Limb (tissue), 2 donors: Measurements from ENCODE around the gene KCNJ11.
"Not testable (repeated sequence)": the region's sequence is repeated elsewhere in the genome, so short reads cannot be mapped to it uniquely, and the experiment has no call there.

Experiments
- DNase-seq, 2 donors: peaks; one replicate each; pipeline ENCODE4 v3.0.0-alpha.2; 2016; ENCODE audit errors: extremely low spot score in 2 of 2

KCNJ11 gene

GRCh38 chr11:17388609-17389210 lies at the start of gene KCNJ11:
Gene KCNJ11 (minus strand): TSS chr11:17388659. CDS start chr11:17388091, 568 bp downstream.
- no peak for DNase-seq

- DNase-seq, result no peak
Observed at GRCh38 chr11:17437366-17437765, 48.9 kb upstream of the KCNJ11 start.

GRCh38 chr11:17434108-17434507 lies 45.6 kb upstream of the KCNJ11 start:
- no peak for DNase-seq

GRCh38 chr11:17432002-17432401 lies 43.5 kb upstream of the KCNJ11 start:
- peak; percentile 48 to 50 for DNase-seq

GRCh38 chr11:17431139-17431538 lies 42.7 kb upstream of the KCNJ11 start:
- DNase-seq, result no peak

- DNase-seq, result no peak
Observed at GRCh38 chr11:17430616-17431015, 42.2 kb upstream of the KCNJ11 start.

- no peak for DNase-seq
Observed at GRCh38 chr11:17428925-17429324, 40.5 kb upstream of the KCNJ11 start.

- no peak for DNase-seq
Observed at GRCh38 chr11:17428261-17428660, 39.8 kb upstream of the KCNJ11 start.

- not testable (repeated sequence) for DNase-seq
Observed at GRCh38 chr11:17426233-17426632, 37.8 kb upstream of the KCNJ11 start.

GRCh38 chr11:17423533-17424310 lies 35.3 kb upstream of the KCNJ11 start:
- DNase-seq, result no peak

GRCh38 chr11:17421781-17422180 lies 33.3 kb upstream of the KCNJ11 start:
- no peak for DNase-seq

GRCh38 chr11:17418444-17419081 lies 30.1 kb upstream of the KCNJ11 start:
- DNase-seq, result no peak

- DNase-seq, result no peak
Observed at GRCh38 chr11:17416492-17416891, 28.0 kb upstream of the KCNJ11 start.

GRCh38 chr11:17415523-17416104 lies 27.2 kb upstream of the KCNJ11 start:
- no peak for DNase-seq

GRCh38 chr11:17414992-17415391 lies 26.5 kb upstream of the KCNJ11 start:
- no peak for DNase-seq

GRCh38 chr11:17414317-17414737 lies 25.9 kb upstream of the KCNJ11 start:
- DNase-seq, result no peak

GRCh38 chr11:17413414-17414316 lies 25.2 kb upstream of the KCNJ11 start:
- no peak for DNase-seq

- no peak for DNase-seq
Observed at GRCh38 chr11:17412488-17413180, 24.2 kb upstream of the KCNJ11 start.

GRCh38 chr11:17411418-17411817 lies 23.0 kb upstream of the KCNJ11 start:
- no peak for DNase-seq

- no peak for DNase-seq
Observed at GRCh38 chr11:17410606-17411379, 22.3 kb upstream of the KCNJ11 start.
